Left renal pelvis (tissue), 4 donors: ENCODE data around the gene FOLR2. TPM values are rescaled to one million over a fixed set of nuclear protein-coding genes. Genes with fewer than 3 reads are reported as not detected.

Experiments
- DNase-seq, 4 donors: peaks; one replicate each; pipeline ENCODE4 v3.0.0-alpha.2; 2013; ENCODE audit warnings: low read depth in 4 of 4, low spot score in 3 of 4
- polyA plus RNA-seq, 4 donors: library from polyadenylated mRNA; unstranded; fragments of 120-200 nt; gene quantifications; one replicate each; pipeline ENCODE4 v1.2.1, GENCODE V29; 2013; ENCODE audit not compliant: insufficient read length in 4 of 4

FOLR2 gene
- polyA plus RNA-seq, 4 donors = 10.4 to 44.4 (median 12.1) TPM

- DNase-seq = no peak
Observed at GRCh38 chr11:72239849-72240460, 23.4 kb downstream of the FOLR2 start.

GRCh38 chr11:72240461-72241290 is 24.1 kb downstream of the FOLR2 start:
- DNase-seq = no peak

- no peak for DNase-seq
Observed at GRCh38 chr11:72241291-72241781, 24.7 kb downstream of the FOLR2 start.

- DNase-seq = no peak
Observed at GRCh38 chr11:72242141-72242540, 25.5 kb downstream of the FOLR2 start.

GRCh38 chr11:72243173-72244059 is 26.8 kb downstream of the FOLR2 start:
- no peak for DNase-seq

- DNase-seq = no peak
Observed at GRCh38 chr11:72244060-72244360, 27.4 kb downstream of the FOLR2 start, which contains the start of gene PHOX2A. Gene PHOX2A, minus strand, starts transcription at chr11:72244176. Its CDS starts 172 bp downstream, at chr11:72244004.

GRCh38 chr11:72244361-72245262 is 28.0 kb downstream of the FOLR2 start:
- no peak for DNase-seq

GRCh38 chr11:72245263-72245816 is 28.7 kb downstream of the FOLR2 start:
- no peak for DNase-seq

GRCh38 chr11:72247584-72247983 is 31.0 kb downstream of the FOLR2 start:
- DNase-seq = no peak

- DNase-seq = no peak
Observed at GRCh38 chr11:72249961-72250360, 33.4 kb downstream of the FOLR2 start.

- DNase-seq = no peak
Observed at GRCh38 chr11:72250661-72251464, 34.3 kb downstream of the FOLR2 start.

GRCh38 chr11:72251614-72252013 is 35.0 kb downstream of the FOLR2 start:
- DNase-seq = no peak

GRCh38 chr11:72253392-72253791 is 36.8 kb downstream of the FOLR2 start:
- no peak for DNase-seq

GRCh38 chr11:72254299-72254993 is 37.9 kb downstream of the FOLR2 start:
- no peak for DNase-seq

GRCh38 chr11:72257570-72257969 is 41.0 kb downstream of the FOLR2 start:
- no peak for DNase-seq

GRCh38 chr11:72259490-72259889 is 42.9 kb downstream of the FOLR2 start:
- no peak for DNase-seq

GRCh38 chr11:72260574-72260973 is 44.0 kb downstream of the FOLR2 start:
- no peak for DNase-seq

- no peak for DNase-seq
Observed at GRCh38 chr11:72263361-72263760, 46.8 kb downstream of the FOLR2 start.
